Measurements from ENCODE around the gene LRRK2. TPM values are rescaled to one million over a fixed set of nuclear protein-coding genes. Genes with fewer than 3 reads are reported as not detected.

LRRK2 gene
- polyA plus RNA-seq, 1 donor (not counting 4 experiments of a cell fraction or from before 2014, with no cell fraction given): 0.25 TPM

DNA sequence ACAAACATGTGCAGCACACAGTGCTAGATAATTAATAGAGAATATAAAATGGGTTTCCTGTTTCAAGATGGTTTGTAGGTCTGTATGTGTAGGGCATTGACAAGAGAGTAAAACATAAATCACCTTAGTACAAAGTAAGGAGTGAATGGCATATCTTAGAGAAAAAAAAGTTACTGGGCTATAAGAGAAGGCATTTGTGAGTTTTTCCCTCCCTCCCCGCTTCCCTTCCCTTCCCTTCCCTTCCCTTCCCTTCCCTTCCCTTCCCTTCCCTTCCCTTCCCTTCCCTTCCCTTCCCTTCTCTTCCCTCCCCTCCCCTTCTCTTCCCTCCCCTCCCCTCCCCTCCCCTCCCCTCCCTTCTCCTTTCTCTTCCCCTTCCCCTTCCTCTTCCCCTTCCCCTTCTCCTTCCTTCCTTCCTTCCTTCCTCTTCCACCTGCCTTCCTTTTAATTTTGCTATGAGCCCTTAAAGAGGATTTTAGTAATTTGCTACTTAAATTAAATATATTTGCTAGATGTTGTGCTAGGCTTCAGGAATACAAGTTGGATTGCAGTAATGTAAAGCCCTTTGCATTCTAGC lies 57.1 kb downstream of the LRRK2 start:
- Histone ChIP-seq H3K4me3 (ENCODE audit: control insufficient read depth in 2 of 3, extremely low read depth in 1 of 3, insufficient read depth in 2 of 3, low read depth in 1 of 3, low read length in 3 of 3) (no peak overlapping the region), H3K79me2 (ENCODE audit: control insufficient read depth, insufficient read depth, low read length) (no peaks in the 10 kb centered on the region), H3K9me1 (ENCODE audit: control insufficient read depth, extremely low read depth, insufficient read depth, low read length) (no peaks in the 10 kb centered on the region), H4K20me1 (ENCODE audit: control insufficient read depth, extremely low read depth, insufficient read depth, low read length) (no peaks in the 10 kb centered on the region), H3K36me3 (ENCODE audit: control insufficient read depth in 2 of 2, extremely low read depth in 1 of 2, insufficient read depth in 2 of 2, low read length in 2 of 2) (no peaks in the 10 kb centered on the region), H2AFZ (ENCODE audit: control insufficient read depth, low read length) (no peak overlapping the region), H3K27me3 (ENCODE audit: control insufficient read depth, extremely low read depth, insufficient read depth, low read length) (no peaks in the 10 kb centered on the region), H3K27ac (ENCODE audit: control insufficient read depth, insufficient read depth, low read length) (no peak overlapping the region), H3K9ac (ENCODE audit: control insufficient read depth, extremely low read depth, insufficient read depth, low read length) (no peak overlapping the region), H3K9me3 (ENCODE audit: control insufficient read depth, low read depth, low read length) (no peaks in the 10 kb centered on the region), H3K4me1 (ENCODE audit: control insufficient read depth, extremely low read depth, insufficient read depth, low read length) (no peaks in the 10 kb centered on the region), H3K4me2 (ENCODE audit: control insufficient read depth, extremely low read depth, insufficient read depth, low read depth, low read length) (no peak overlapping the region)
- DNase-seq (ENCODE audit: low read depth, low spot score): no peak
- no peak for TF ChIP-seq EZH2 (IDR thresholded peaks at IDR 0.05; ENCODE audit: low read length)
- TF ChIP-seq, protein P1, sequence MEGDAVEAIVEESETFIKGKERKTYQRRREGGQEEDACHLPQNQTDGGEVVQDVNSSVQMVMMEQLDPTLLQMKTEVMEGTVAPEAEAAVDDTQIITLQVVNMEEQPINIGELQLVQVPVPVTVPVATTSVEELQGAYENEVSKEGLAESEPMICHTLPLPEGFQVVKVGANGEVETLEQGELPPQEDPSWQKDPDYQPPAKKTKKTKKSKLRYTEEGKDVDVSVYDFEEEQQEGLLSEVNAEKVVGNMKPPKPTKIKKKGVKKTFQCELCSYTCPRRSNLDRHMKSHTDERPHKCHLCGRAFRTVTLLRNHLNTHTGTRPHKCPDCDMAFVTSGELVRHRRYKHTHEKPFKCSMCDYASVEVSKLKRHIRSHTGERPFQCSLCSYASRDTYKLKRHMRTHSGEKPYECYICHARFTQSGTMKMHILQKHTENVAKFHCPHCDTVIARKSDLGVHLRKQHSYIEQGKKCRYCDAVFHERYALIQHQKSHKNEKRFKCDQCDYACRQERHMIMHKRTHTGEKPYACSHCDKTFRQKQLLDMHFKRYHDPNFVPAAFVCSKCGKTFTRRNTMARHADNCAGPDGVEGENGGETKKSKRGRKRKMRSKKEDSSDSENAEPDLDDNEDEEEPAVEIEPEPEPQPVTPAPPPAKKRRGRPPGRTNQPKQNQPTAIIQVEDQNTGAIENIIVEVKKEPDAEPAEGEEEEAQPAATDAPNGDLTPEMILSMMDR (optimal IDR thresholded peaks at IDR 0.05 in 1 of 3, IDR thresholded peaks at IDR 0.05 in 1 of 3, conservative IDR thresholded peaks at IDR 0.05 in 1 of 3; ENCODE audit: extremely low read depth in 1 of 3, insufficient read depth in 2 of 3, low read length in 3 of 3): no peak
- FAIRE-seq: no peak
- dilution Hi-C loops (cut with MboI; ENCODE audit: extremely low pct_ligation_motif_present, low sequenced_read_pairs): no loop called here

DNA sequence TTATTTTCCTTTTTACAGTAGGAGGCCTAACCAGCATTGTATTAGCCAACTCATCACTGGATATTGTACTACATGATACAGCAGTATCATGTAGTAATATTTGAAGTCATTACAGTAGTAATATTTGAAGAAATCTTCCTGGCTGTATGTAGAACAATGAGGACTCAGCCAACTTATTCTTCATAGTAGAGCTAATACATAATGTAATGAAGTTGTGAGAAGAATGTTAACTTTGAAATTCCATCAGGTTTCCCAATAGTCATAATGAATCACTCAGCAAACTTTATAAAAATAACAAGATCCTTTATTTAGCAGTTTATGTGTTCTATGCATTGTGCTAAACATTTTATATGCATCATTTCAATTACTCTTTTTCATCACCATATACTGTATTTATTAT lies 61.8 kb downstream of the LRRK2 start:
- no peaks in the 10 kb centered on the region for H3K9me3 ChIP-seq (ENCODE audit: control insufficient read depth, low read depth, low read length)
- H3K36me3 ChIP-seq (ENCODE audit: control insufficient read depth in 2 of 2, extremely low read depth in 1 of 2, insufficient read depth in 2 of 2, low read length in 2 of 2): no peaks in the 10 kb centered on the region
- H3K4me3 ChIP-seq (ENCODE audit: control insufficient read depth in 2 of 3, extremely low read depth in 1 of 3, insufficient read depth in 2 of 3, low read depth in 1 of 3, low read length in 3 of 3): no peak overlapping the region
- no peaks in the 10 kb centered on the region for H3K9me1 ChIP-seq (ENCODE audit: control insufficient read depth, extremely low read depth, insufficient read depth, low read length)
- H3K4me2 ChIP-seq (ENCODE audit: control insufficient read depth, extremely low read depth, insufficient read depth, low read depth, low read length): no peak overlapping the region
- H4K20me1 ChIP-seq (ENCODE audit: control insufficient read depth, extremely low read depth, insufficient read depth, low read length): no peaks in the 10 kb centered on the region
- FAIRE-seq (no peak), DNase-seq (ENCODE audit: low read depth, low spot score) (no peak)
- no peaks in the 10 kb centered on the region for H3K79me2 ChIP-seq (ENCODE audit: control insufficient read depth, insufficient read depth, low read length)
- dilution Hi-C loops (cut with MboI; ENCODE audit: extremely low pct_ligation_motif_present, low sequenced_read_pairs): no loop called here
- H3K27me3 ChIP-seq (ENCODE audit: control insufficient read depth, extremely low read depth, insufficient read depth, low read length): no peaks in the 10 kb centered on the region
- H3K9ac ChIP-seq (ENCODE audit: control insufficient read depth, extremely low read depth, insufficient read depth, low read length): no peak overlapping the region
- TF ChIP-seq EZH2 (IDR thresholded peaks at IDR 0.05; ENCODE audit: low read length): no peak
- TF ChIP-seq, protein P1 (optimal IDR thresholded peaks at IDR 0.05 in 1 of 3, IDR thresholded peaks at IDR 0.05 in 1 of 3, conservative IDR thresholded peaks at IDR 0.05 in 1 of 3; ENCODE audit: extremely low read depth in 1 of 3, insufficient read depth in 2 of 3, low read length in 3 of 3): no peak
- H2AFZ ChIP-seq (ENCODE audit: control insufficient read depth, low read length): no peak overlapping the region
- no peaks in the 10 kb centered on the region for H3K4me1 ChIP-seq (ENCODE audit: control insufficient read depth, extremely low read depth, insufficient read depth, low read length)
- no peak overlapping the region for H3K27ac ChIP-seq (ENCODE audit: control insufficient read depth, insufficient read depth, low read length)

Measured in keratinocyte (primary cell).